MM.1S (cell line): ENCODE data around the gene CYP4B1.

ENCODE experiments used
- DNase-seq: peaks from one replicate; pipeline ENCODE4 v3.0.0-alpha.2; 2015
- H2AFZ ChIP-seq: fragments of 300-600 bp; sonication (generic); 2 replicates; pipeline ENCODE4 v1.6.0; 2016; ENCODE audit warnings: antibody characterized with exemption, low read length
- H3F3A ChIP-seq: fragments of 300-600 bp; sonication (generic); 2 replicates; pipeline ENCODE4 v1.6.1; 2016; ENCODE audit warnings: mild to moderate bottlenecking, antibody characterized with exemption, low read length, moderate library complexity, mixed read lengths; ENCODE audit not compliant: insufficient read depth
- H3K27ac ChIP-seq: fragments of 300-600 bp; sonication (generic); 2 replicates; pipeline ENCODE4 v1.5.1; 2016; ENCODE audit warnings: mild to moderate bottlenecking, low read length
- H3K27me3 ChIP-seq: fragments of 300-600 bp; sonication (generic); replicated peaks from 2 replicates; pipeline ENCODE4 v1.6.0; 2016; ENCODE audit warnings: low read length; ENCODE audit not compliant: insufficient read depth
- H3K36me3 ChIP-seq: fragments of 300-600 bp; sonication (generic); replicated peaks from 2 replicates; pipeline ENCODE4 v1.6.1; 2016; ENCODE audit warnings: mild to moderate bottlenecking, low read length, mixed read lengths; ENCODE audit not compliant: insufficient read depth
- H3K4me1 ChIP-seq: fragments of 300-600 bp; sonication (generic); 2 replicates; pipeline ENCODE4 v1.6.1; 2016; ENCODE audit warnings: low read length, mixed read lengths
- H3K4me2 ChIP-seq: fragments of 300-600 bp; sonication (generic); 2 replicates; pipeline ENCODE4 v1.6.0; 2016; ENCODE audit warnings: low read depth, low read length
- H3K4me3 ChIP-seq: fragments of 300-600 bp; sonication (generic); 2 replicates; pipeline ENCODE4 v1.5.1; 2016; ENCODE audit warnings: low read length, mixed read lengths
- H3K79me2 ChIP-seq: fragments of 300-600 bp; sonication (generic); 2 replicates; pipeline ENCODE4 v1.6.1; 2016; ENCODE audit warnings: mixed run types, low read length, mixed read lengths
- H3K9ac ChIP-seq: fragments of 300-600 bp; sonication (generic); 2 replicates; pipeline ENCODE4 v1.6.1; 2016; ENCODE audit warnings: low read length, mixed read lengths
- H3K9me2 ChIP-seq: fragments of 300-600 bp; sonication (generic); replicated peaks from 2 replicates; pipeline ENCODE4 v1.6.1; 2016; ENCODE audit warnings: mild to moderate bottlenecking, low read length, mixed read lengths; ENCODE audit not compliant: insufficient read depth
- H3K9me3 ChIP-seq: fragments of 300-600 bp; sonication (generic); replicated peaks from 2 replicates; pipeline ENCODE4 v1.6.1; 2016; ENCODE audit warnings: mild to moderate bottlenecking, low read length, mixed read lengths; ENCODE audit not compliant: insufficient read depth
- H4K20me1 ChIP-seq: fragments of 300-600 bp; sonication (generic); 2 replicates; pipeline ENCODE4 v1.6.1; 2016; ENCODE audit warnings: mild to moderate bottlenecking, low read length, moderate library complexity, mixed read lengths; ENCODE audit not compliant: insufficient read depth
- CTCF ChIP-seq: fragments of 300-600 bp; sonication (generic); IDR thresholded peaks from 2 replicates; pipeline ENCODE4 v1.5.1; 2016; ENCODE audit warnings: antibody characterized with exemption, low read length, mixed read lengths
- EZH2 ChIP-seq: fragments of 300-600 bp; sonication (generic); optimal IDR thresholded peaks from 2 replicates; pipeline ENCODE3; 2017; ENCODE audit warnings: low read depth, mild to moderate bottlenecking, antibody characterized with exemption, low read length, mixed read lengths
- EZH2phosphoT487 ChIP-seq: fragments of 300-600 bp; sonication (generic); IDR thresholded peaks from 2 replicates; pipeline ENCODE4 v1.6.1; 2018; ENCODE audit warnings: antibody characterized with exemption, low read length

CYP4B1 gene

GRCh38 chr1:46798810-46799209 is at the start of gene CYP4B1:
Gene CYP4B1 (plus strand): TSS chr1:46799046. CDS start chr1:46799082, 36 bp downstream.
- Histone ChIP-seq H3K4me3 (no peak within 1 kb of the TSS), H3K4me1 (peaks cover under 1% of the 10 kb centered on the region; the same call in 1 of the 2 replicates), H3K9me3 (no peaks in the 10 kb centered on the region), H3K27ac (no peak within 1 kb of the TSS), H3K9me2 (no peaks in the 10 kb centered on the region), H3K9ac (no peak within 1 kb of the TSS), H3K79me2 (no peaks in the 10 kb centered on the region), H4K20me1 (no peaks in the 10 kb centered on the region), H3F3A (no peaks in the 10 kb centered on the region), H2AFZ (no peak within 1 kb of the TSS), H3K27me3 (no peaks in the 10 kb centered on the region), H3K4me2 (no peak within 1 kb of the TSS), H3K36me3 (no peaks in the 10 kb centered on the region)
- TF ChIP-seq EZH2: no peak
- TF ChIP-seq EZH2phosphoT487: no peak
- TF ChIP-seq CTCF: no peak
- no peak for DNase-seq

- Histone ChIP-seq H3K4me1 (no peaks in the 10 kb centered on the region), H3K4me3 (no peak overlapping the region), H3K79me2 (no peaks in the 10 kb centered on the region), H3K27ac (no peak overlapping the region), H3K9ac (no peak overlapping the region), H3K9me3 (no peaks in the 10 kb centered on the region), H3K36me3 (no peaks in the 10 kb centered on the region), H3K4me2 (no peak overlapping the region), H3K27me3 (no peaks in the 10 kb centered on the region), H3F3A (no peaks in the 10 kb centered on the region), H3K9me2 (no peaks in the 10 kb centered on the region), H4K20me1 (no peaks in the 10 kb centered on the region), H2AFZ (no peak overlapping the region)
- DNase-seq: no peak
- TF ChIP-seq CTCF: no peak
- no peak for TF ChIP-seq EZH2phosphoT487
- TF ChIP-seq EZH2: no peak
Measured at GRCh38 chr1:46749404-46749803, 49.4 kb upstream of the CYP4B1 start.

DNA sequence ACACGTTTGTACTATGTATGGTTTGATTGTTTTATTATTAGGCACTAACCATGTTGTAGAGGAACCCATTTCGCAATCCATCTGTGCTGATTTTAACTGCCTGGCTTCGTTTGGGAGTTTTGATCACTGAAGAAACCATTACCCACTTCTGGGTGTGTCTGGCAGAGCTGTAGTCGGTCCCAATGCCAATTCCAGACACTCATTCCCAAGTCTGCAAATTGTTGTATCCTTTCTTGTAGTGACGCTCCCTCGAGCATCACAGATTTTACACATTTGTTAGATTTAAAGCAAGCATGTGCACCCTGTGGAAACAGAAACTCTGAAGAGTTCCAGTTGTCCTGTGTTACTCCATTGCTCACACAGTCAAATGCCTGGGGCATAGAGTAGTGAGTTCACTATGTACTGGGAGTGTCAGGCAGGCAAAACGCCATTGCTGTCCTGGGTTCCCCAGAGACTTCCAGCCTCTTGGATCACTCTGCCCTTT is 48.9 kb upstream of the CYP4B1 start:
- Histone ChIP-seq H3K4me2 (no peak overlapping the region), H3K79me2 (no peaks in the 10 kb centered on the region), H4K20me1 (no peaks in the 10 kb centered on the region), H3F3A (no peaks in the 10 kb centered on the region), H2AFZ (no peak overlapping the region), H3K9me3 (no peaks in the 10 kb centered on the region), H3K9me2 (no peaks in the 10 kb centered on the region), H3K27ac (no peak overlapping the region), H3K4me3 (no peak overlapping the region), H3K27me3 (no peaks in the 10 kb centered on the region), H3K4me1 (no peaks in the 10 kb centered on the region), H3K9ac (no peak overlapping the region), H3K36me3 (no peaks in the 10 kb centered on the region)
- no peak for DNase-seq
- no peak for TF ChIP-seq EZH2phosphoT487
- TF ChIP-seq EZH2: no peak
- no peak for TF ChIP-seq CTCF
